A549 treated with dexamethasone at 1 μM for 4 hours (cell line): ENCODE data around the gene AHCYL1. TPM values are rescaled to one million over a fixed set of nuclear protein-coding genes. Genes with fewer than 3 reads are reported as not detected.

ENCODE experiments used
- total RNA-seq: library from RNA; stranded (reverse); fragments of 200-300 nt; extraction: Qiagen RNA extraction; gene quantifications from 5 replicates; pipeline ENCODE4 v1.2.3, GENCODE V29; 2022

AHCYL1 gene
- 41.7 to 64.0 TPM (median 56.3 TPM) in 5 replicates for total RNA-seq

DNA sequence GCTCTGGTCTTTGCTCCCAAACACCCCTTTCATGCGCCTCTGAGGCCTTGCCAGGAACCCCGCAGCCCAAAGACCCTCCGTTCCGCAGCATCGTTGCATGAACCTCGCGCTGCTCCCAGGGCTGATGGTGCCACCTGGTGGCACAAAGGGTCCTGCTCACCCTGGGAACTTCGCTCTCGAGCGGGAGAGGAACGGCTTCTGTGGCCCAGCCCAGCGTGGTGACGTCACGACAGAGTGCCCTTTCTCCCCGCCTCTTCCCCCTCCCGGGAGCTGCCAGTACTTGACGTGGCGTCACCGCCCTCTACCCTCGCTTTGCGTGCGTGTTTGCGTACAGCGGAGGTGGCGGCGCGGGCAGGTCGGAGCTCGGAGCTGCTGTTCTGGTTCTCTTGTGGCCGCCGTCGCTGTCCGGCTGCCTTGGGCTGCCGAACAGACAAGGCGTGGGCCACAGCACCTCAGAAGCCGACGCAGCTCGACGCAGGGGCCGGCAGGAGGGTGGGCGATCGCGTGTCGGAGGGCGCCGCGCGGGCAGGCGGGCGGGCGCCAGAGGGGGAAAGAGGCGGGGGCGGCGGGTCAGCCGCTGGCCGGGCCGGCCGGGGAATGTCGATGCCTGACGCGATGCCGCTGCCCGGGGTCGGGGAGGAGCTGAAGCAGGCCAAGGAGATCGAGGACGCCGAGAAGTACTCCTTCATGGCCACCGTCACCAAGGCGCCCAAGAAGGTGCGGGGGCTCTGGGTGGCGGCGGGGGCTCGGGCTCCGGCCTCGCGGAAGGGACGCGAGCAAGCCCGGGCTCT lies at the start of gene AHCYL1:
AHCYL1 (plus strand) TSS at position 310 of the 791 bp plus-strand sequence; CDS start at position 598, 288 bp downstream.

DNA sequence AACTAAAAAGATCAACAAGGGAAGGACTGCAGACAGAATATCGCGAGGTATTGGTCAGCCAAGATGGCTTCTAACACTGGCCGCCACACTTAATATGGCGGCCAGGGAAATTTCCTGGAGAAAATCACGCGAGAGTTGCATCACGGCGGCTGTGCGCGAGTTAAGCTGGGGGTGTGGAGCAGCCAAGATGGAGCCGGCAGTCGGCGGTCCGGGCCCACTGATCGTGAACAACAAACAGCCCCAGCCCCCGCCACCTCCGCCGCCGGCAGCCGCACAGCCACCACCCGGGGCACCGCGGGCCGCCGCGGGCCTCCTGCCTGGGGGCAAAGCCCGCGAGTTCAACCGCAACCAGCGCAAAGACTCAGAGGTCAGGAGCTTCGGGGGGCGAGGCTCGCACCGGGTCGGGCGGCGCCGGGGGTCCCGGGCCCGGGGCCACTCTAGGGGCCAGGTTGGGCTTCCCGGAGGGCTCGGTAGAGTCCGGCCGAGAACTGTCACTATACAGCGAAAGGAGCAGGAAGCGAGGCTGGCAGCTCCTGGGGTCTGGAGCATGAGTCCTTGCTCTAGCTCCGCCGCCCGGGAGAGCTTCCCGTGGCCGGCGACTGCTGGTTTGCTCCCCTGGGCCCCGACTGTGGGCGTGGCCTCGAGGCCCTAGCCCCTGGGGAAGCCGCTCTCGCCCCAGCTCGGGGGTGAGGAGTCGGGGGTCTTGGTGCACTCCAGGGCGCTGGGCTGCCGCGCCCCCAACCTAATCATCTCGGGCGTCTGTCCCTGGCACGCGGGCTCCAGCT lies 50.1 kb downstream of the AHCYL1 start, which contains the start of gene STRIP1:
STRIP1 (plus strand) TSS at position 174 of the 785 bp plus-strand sequence; CDS start at position 188, 14 bp downstream.

DNA sequence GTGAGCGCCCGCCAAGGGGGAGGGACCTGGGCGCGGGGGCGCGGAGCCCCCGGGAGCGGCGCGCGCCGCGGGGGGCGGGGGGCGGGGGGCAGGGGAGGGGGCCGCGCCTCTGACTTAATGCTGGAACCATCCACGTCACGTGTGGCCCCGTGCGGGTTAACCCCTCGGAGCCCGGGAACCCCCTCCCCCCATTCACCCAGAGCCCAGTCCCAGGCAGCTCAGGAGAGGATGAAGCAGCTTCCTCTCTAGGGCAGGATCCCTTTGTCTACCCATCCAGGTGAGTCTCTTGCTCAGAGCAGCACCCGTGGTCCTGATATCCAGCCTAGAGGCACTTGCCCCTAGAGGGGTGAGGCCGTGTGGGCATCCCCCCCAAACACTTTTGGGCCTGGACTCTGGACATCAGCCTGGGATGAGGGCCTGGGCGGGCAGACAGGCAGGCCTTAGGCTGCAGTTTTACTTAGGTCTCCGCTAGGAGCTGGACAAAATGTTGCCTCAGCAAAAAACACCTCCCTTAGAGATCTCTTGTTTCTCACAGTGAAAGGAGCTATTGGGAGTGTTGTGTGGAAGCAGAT lies 86.2 kb downstream of the AHCYL1 start, which contains the start of gene ALX3:
ALX3 (minus strand) TSS at position 2 of the 572 bp plus-strand sequence. CDS start 60 bp downstream, outside the sequence.

Other genes starting within 250 kb of the AHCYL1 start
- gene GSTM3, start 243.7 kb upstream of the AHCYL1 start, total RNA-seq, result 18.5 to 26.7 TPM (median 21.2 TPM) in 5 replicates
- gene EPS8L3, start 220.8 kb upstream of the AHCYL1 start, total RNA-seq, result 0.43 to 0.67 TPM (median 0.56 TPM) in 5 replicates
- gene CSF1, start 73.9 kb upstream of the AHCYL1 start, total RNA-seq, result 12.5 to 17.2 TPM (median 16.2 TPM) in 5 replicates
- gene STRIP1, start 49.9 kb downstream of the AHCYL1 start, total RNA-seq, result 10.7 to 14.9 TPM (median 12.5 TPM) in 5 replicates
- not detected in 5 replicates for gene ALX3, start 85.9 kb downstream of the AHCYL1 start, total RNA-seq
- not detected in 5 replicates for gene UBL4B, start 127.7 kb downstream of the AHCYL1 start, total RNA-seq
- gene SLC6A17, start 165.7 kb downstream of the AHCYL1 start, total RNA-seq, result 3.4 to 6.5 TPM (median 5.3 TPM) in 5 replicates
- 2.0 to 4.5 TPM (median 3.6 TPM) in 5 replicates for gene KCNC4, start 225.5 kb downstream of the AHCYL1 start, total RNA-seq